Naive thymus-derived CD4-positive, alpha-beta T cell (primary cell): ENCODE data around the gene TECTA. TPM values are rescaled to one million over a fixed set of nuclear protein-coding genes. Genes with fewer than 3 reads are reported as not detected.
A peak's percentile ranks its signal among the peaks of the same experiment; 100 is the strongest.

Source experiments
- ATAC-seq: fragments of 150-1000 bp; cut with Tn5 transposase; 2 replicates; pipeline ENCODE4 v1.10.0; 2021; ENCODE audit warnings: mild to moderate bottlenecking, moderate library complexity
- CTCF ChIA-PET: fragments of 350-600 bp; sonication (Branson Sonifier 250); formaldehyde crosslinking; loops from one replicate; lab custom pipeline; 2021; ENCODE audit warnings: antibody characterized with exemption; lab: Charles Lee
- POLR2A ChIA-PET: fragments of 350-600 bp; sonication (Branson Sonifier 250); formaldehyde crosslinking; loops from one replicate; lab custom pipeline; 2021; ENCODE audit warnings: antibody characterized with exemption, inconsistent platforms; lab: Charles Lee
- DNase-seq, 9 donors: peaks; one replicate each; pipeline versions ENCODE4 v3.0.0 to v3.0.0-alpha.2; 2020 to 2022; ENCODE audit warnings: mixed read lengths in 1 of 9
- H3K27ac ChIP-seq: one replicate; pipeline ENCODE4 v1.7.0; 2013; ENCODE audit warnings: mild to moderate bottlenecking, low read depth, low read length, moderate library complexity
- H3K27me3 ChIP-seq, 2 donors: one replicate each; pipeline ENCODE4 v1.7.0; 2013; ENCODE audit warnings: low read length in 2 of 2, mild to moderate bottlenecking in 2 of 2, moderate library complexity in 2 of 2; ENCODE audit not compliant: control insufficient read depth in 2 of 2, insufficient read depth in 2 of 2
- H3K36me3 ChIP-seq, 3 experiments: 1 replicate in 2 of 3; 2 replicates in 1 of 3; pipeline ENCODE4 v1.7.0; 2013; ENCODE audit warnings: low read length in 3 of 3, mild to moderate bottlenecking in 3 of 3, moderate library complexity in 1 of 3; ENCODE audit not compliant: insufficient read depth in 3 of 3, control insufficient read depth in 2 of 3
- H3K4me1 ChIP-seq, 2 donors: one replicate each; pipeline ENCODE4 v1.7.0; 2013; ENCODE audit warnings: low read length in 2 of 2, mild to moderate bottlenecking in 2 of 2, moderate library complexity in 1 of 2; ENCODE audit not compliant: control insufficient read depth in 2 of 2, insufficient read depth in 2 of 2
- H3K4me3 ChIP-seq: 2 replicates; pipeline ENCODE4 v1.7.0; 2013; ENCODE audit warnings: mild to moderate bottlenecking, low read length
- H3K9me3 ChIP-seq, 3 experiments: 1 replicate in 2 of 3; 2 replicates in 1 of 3; pipeline ENCODE4 v1.7.0; 2013; ENCODE audit warnings: low read length in 3 of 3; ENCODE audit not compliant: control insufficient read depth in 2 of 3
- H3K27ac Mint-ChIP-seq, 9 donors: one replicate each; pipeline ENCODE4 v1.8.0; 2020 to 2022; ENCODE audit warnings: mixed read lengths in 9 of 9, mild to moderate bottlenecking in 8 of 9, moderate library complexity in 5 of 9, inconsistent platforms in 2 of 9
- H3K27me3 Mint-ChIP-seq, 5 donors: one replicate each; pipeline ENCODE4 v1.8.0; 2021 to 2022; ENCODE audit warnings: mixed read lengths in 5 of 5, mild to moderate bottlenecking in 1 of 5
- H3K36me3 Mint-ChIP-seq, 5 donors: one replicate each; pipeline ENCODE4 v1.8.0; 2020 to 2022; ENCODE audit warnings: mixed read lengths in 5 of 5, mild to moderate bottlenecking in 3 of 5, inconsistent platforms in 1 of 5
- H3K4me1 Mint-ChIP-seq, 7 donors: one replicate each; pipeline ENCODE4 v1.8.0; 2020 to 2022; ENCODE audit warnings: mixed read lengths in 7 of 7, mild to moderate bottlenecking in 3 of 7, inconsistent platforms in 1 of 7
- H3K4me3 Mint-ChIP-seq, 10 donors: one replicate each; pipeline ENCODE4 v1.8.0; 2020 to 2022; ENCODE audit warnings: mild to moderate bottlenecking in 10 of 10, mixed read lengths in 10 of 10, moderate library complexity in 6 of 10, inconsistent platforms in 2 of 10
- H3K9me3 Mint-ChIP-seq, 11 donors: one replicate each; pipeline ENCODE4 v1.8.0; 2020 to 2022; ENCODE audit warnings: mixed read lengths in 11 of 11, mild to moderate bottlenecking in 4 of 11, inconsistent platforms in 1 of 11, moderate library complexity in 1 of 11
- intact Hi-C, 2 donors: fragments of 100-400 bp; cut with micrococcal nuclease; formaldehyde crosslinking; loops; one replicate each; pipeline ENCODE4 v1.15.1; 2023
- polyA plus RNA-seq, 2 donors: library from polyadenylated mRNA; unstranded; fragments of 300-500 nt; fragmentation: Illumina TruSeq; gene quantifications; one replicate each; pipeline ENCODE4 v1.2.3, GENCODE V29; 2021
- total RNA-seq, 6 experiments: library from RNA in 5 of 6; stranded (reverse) in 5 of 6; gene quantifications; 1 replicate in 5 of 6; 2 replicates in 1 of 6; pipeline ENCODE4 v1.2.3 and lab custom pipeline; 2021 to 2026

TECTA gene
- total RNA-seq (under 1 TPM; 0.29 to 0.75 (median 0.65) TPM), polyA plus RNA-seq (under 1 TPM; 0.38 to 0.47 TPM), total RNA-seq (lab: John Stamatoyannopoulos, UW) (0.40 reads per million)

DNA sequence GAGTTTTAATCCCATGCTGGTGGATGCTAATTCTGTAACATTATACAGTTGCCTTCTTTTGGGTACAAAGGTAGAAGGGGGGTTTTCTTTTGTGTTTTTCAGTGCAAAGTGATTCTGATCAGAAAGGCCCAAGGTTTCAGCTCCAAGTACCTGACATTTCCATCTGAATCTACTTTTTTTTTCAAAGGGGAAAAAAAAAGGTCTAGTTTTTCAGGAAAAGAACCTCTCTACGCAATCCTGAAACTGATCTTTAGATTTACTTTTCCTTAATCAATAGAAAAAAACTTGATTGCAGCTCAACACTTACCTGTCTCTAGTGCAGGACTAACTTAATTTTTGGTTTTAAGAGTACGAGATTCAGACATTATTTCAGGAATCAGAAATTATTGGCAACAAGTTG, at the start of gene TECTA:
Gene TECTA, plus strand, starts transcription at position 301 of the 400 bp plus-strand sequence. CDS start 1,423 bp downstream, outside the sequence.
- CTCF ChIA-PET: no interaction called here
- no peaks in the 10 kb centered on the region for H3K27me3 ChIP-seq
- no peaks in the 10 kb centered on the region for H3K4me1 Mint-ChIP-seq
- ATAC-seq: no peak
- no peak within 1 kb of the TSS for H3K27ac ChIP-seq
- H3K4me1 ChIP-seq: no peaks in the 10 kb centered on the region
- H3K4me3 Mint-ChIP-seq: no peak within 1 kb of the TSS
- no peak for DNase-seq
- POLR2A ChIA-PET: no interaction called here
- H3K27me3 Mint-ChIP-seq: peaks cover 0 to 15% (median 0%) of the 10 kb centered on the region in 5 donors
- no peaks in the 10 kb centered on the region for H3K36me3 Mint-ChIP-seq
- H3K36me3 ChIP-seq: no peaks in the 10 kb centered on the region
- H3K4me3 ChIP-seq: no peak within 1 kb of the TSS
- no peaks in the 10 kb centered on the region for H3K9me3 ChIP-seq
- H3K27ac Mint-ChIP-seq: no peak within 1 kb of the TSS
- intact Hi-C loops: no loop called here
- H3K9me3 Mint-ChIP-seq: peaks cover 0 to 3% (median 0%) of the 10 kb centered on the region in 11 donors

DNA sequence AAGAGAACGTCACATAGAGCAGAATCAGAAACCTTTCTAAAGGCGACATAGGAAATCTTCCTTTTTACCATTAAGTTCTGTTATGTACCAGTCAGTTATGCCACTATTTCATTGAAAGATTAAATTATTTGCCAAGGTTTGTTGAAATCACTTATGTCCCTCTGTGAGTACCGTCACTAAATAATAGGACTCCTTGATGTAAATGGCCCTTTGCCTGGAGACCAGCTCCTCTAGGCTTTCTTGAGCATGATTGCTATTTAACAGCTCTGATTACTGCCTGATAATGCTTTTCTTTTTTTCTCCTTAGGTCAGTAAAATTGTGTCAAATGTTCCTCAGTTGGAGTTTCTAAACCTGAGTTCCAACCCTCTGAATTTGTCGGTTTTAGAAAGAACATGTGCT, 47.8 kb upstream of the TECTA start:
- ChIA-PET CTCF (no interaction called here), POLR2A (no interaction called here)
- no peak for DNase-seq
- H3K27ac ChIP-seq: no peak overlapping the region
- no peaks in the 10 kb centered on the region for H3K27me3 ChIP-seq
- Mint-ChIP-seq H3K27ac (no peak overlapping the region), H3K27me3 (no peaks in the 10 kb centered on the region), H3K9me3 (no peaks in the 10 kb centered on the region), H3K4me3 (no peak overlapping the region), H3K4me1 (no peaks in the 10 kb centered on the region), H3K36me3 (peaks cover 22 to 71% (median 42%) of the 10 kb centered on the region in 5 donors)
- no peak for ATAC-seq
- no peaks in the 10 kb centered on the region for H3K9me3 ChIP-seq
- H3K4me1 ChIP-seq: no peaks in the 10 kb centered on the region
- peaks cover 0 to 51% (median 10%) of the 10 kb centered on the region in 3 experiments for H3K36me3 ChIP-seq
- no peak overlapping the region for H3K4me3 ChIP-seq
- intact Hi-C loops: no loop called here

DNA sequence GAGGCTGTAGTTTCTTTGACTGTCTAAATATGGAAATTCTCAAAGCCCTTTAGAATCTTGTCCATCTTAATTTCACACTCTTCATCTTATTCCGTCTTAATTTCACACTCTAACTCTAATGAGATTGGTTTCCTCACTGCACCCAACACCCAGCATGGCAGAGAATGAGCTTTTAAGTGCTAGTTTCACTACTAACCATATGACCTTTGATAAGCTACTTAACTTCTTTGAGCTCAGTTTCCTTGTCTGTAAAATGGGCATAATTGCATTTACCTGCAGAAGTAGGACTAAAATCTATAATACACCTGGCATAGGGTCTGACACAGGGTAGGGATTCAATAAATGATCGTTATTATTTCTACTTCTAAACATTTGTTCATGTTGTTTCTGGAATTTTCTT, 46.8 kb upstream of the TECTA start:
- Histone ChIP-seq H3K27me3 (no peaks in the 10 kb centered on the region), H3K36me3 (peaks cover 0 to 48% (median 10%) of the 10 kb centered on the region in 3 experiments), H3K9me3 (no peaks in the 10 kb centered on the region), H3K4me3 (no peak overlapping the region), H3K27ac (no peak overlapping the region), H3K4me1 (no peaks in the 10 kb centered on the region)
- peaks cover 20 to 70% (median 36%) of the 10 kb centered on the region in 5 donors for H3K36me3 Mint-ChIP-seq
- H3K4me1 Mint-ChIP-seq: peaks cover 0 to 4% (median 0%) of the 10 kb centered on the region in 7 donors
- CTCF ChIA-PET: no interaction called here
- POLR2A ChIA-PET: no interaction called here
- no peaks in the 10 kb centered on the region for H3K27me3 Mint-ChIP-seq
- no peaks in the 10 kb centered on the region for H3K9me3 Mint-ChIP-seq
- DNase-seq (no peak), ATAC-seq (no peak)
- no peak overlapping the region for H3K4me3 Mint-ChIP-seq
- peak overlapping the region in 1 of 9 donors; percentile 1 for H3K27ac Mint-ChIP-seq
- intact Hi-C loops: no loop called here

- Histone ChIP-seq H3K4me1 (no peaks in the 10 kb centered on the region), H3K27ac (no peak overlapping the region), H3K36me3 (peaks cover 0 to 43% (median 10%) of the 10 kb centered on the region in 3 experiments), H3K9me3 (no peaks in the 10 kb centered on the region), H3K4me3 (no peak overlapping the region), H3K27me3 (no peaks in the 10 kb centered on the region)
- H3K36me3 Mint-ChIP-seq: peaks cover 21 to 67% (median 39%) of the 10 kb centered on the region in 5 donors
- ChIA-PET POLR2A (no interaction called here), CTCF (no interaction called here)
- intact Hi-C loops: no loop called here
- no peak overlapping the region for H3K4me3 Mint-ChIP-seq
- H3K27ac Mint-ChIP-seq: no peak overlapping the region
- no peak for ATAC-seq
- H3K9me3 Mint-ChIP-seq: no peaks in the 10 kb centered on the region
- peaks cover 0 to 6% (median 0%) of the 10 kb centered on the region in 7 donors for H3K4me1 Mint-ChIP-seq
- no peak for DNase-seq
- no peaks in the 10 kb centered on the region for H3K27me3 Mint-ChIP-seq
Measured at GRCh38 chr11:121055076-121055475, 46.0 kb upstream of the TECTA start.

DNA sequence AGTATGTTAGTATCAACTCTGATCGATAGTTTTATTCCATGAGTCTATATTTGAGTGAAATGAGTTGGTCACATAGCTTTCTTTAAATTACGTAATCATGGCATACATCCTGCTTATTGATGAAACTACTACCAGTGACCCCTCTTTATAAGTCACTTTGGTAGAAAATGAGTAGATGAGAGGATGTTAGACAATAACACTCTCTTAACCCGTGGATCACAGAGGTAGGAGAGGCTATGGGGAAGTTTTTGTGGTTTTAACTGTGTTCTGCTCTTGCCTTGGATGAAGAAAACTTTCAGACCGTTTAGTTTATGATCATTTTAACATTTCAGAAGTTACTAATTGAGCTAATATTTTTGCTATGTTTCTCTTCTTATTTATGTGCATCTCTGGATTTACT, 43.1 kb upstream of the TECTA start:
- Mint-ChIP-seq H3K4me1 (peaks cover 0 to 8% (median 0%) of the 10 kb centered on the region in 7 donors), H3K9me3 (no peaks in the 10 kb centered on the region), H3K27ac (no peak overlapping the region), H3K36me3 (peaks cover 19 to 72% (median 42%) of the 10 kb centered on the region in 5 donors), H3K4me3 (no peak overlapping the region), H3K27me3 (no peaks in the 10 kb centered on the region)
- POLR2A ChIA-PET: no interaction called here
- ATAC-seq (no peak), DNase-seq (no peak)
- no peak overlapping the region for H3K4me3 ChIP-seq
- intact Hi-C loops: no loop called here
- H3K9me3 ChIP-seq: no peaks in the 10 kb centered on the region
- H3K27ac ChIP-seq: no peak overlapping the region
- peaks cover 0 to 49% (median 9%) of the 10 kb centered on the region in 3 experiments for H3K36me3 ChIP-seq
- CTCF ChIA-PET: no interaction called here
- H3K27me3 ChIP-seq: no peaks in the 10 kb centered on the region
- H3K4me1 ChIP-seq: no peaks in the 10 kb centered on the region

DNA sequence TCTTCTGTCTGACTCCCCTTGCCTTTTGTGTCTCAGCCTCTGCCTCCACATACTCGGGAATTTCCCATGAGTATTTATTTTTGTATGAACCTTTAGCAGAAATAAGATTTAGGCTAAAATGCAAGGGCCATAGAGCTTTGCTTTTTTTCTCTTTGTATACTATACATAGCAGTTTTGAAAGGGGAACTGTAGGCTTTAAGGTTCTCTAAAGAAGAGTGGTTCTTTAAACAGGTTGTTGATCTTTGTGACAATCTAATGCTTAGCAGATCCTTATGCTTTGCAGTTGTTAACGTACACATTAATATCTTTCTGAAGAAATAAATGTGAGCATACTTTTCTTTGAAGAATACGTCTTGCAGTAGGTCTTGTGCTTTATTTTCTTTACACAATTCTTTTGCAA, 42.1 kb upstream of the TECTA start:
- Histone ChIP-seq H3K27me3 (no peaks in the 10 kb centered on the region), H3K4me1 (no peaks in the 10 kb centered on the region), H3K9me3 (no peaks in the 10 kb centered on the region), H3K4me3 (no peak overlapping the region), H3K36me3 (peaks cover 0 to 41% (median 0%) of the 10 kb centered on the region in 3 experiments), H3K27ac (no peak overlapping the region)
- H3K27ac Mint-ChIP-seq: no peak overlapping the region
- no peak overlapping the region for H3K4me3 Mint-ChIP-seq
- H3K4me1 Mint-ChIP-seq: peaks cover 0 to 8% (median 0%) of the 10 kb centered on the region in 7 donors
- intact Hi-C loops: no loop called here
- ATAC-seq (no peak), DNase-seq (no peak)
- ChIA-PET CTCF (no interaction called here), POLR2A (no interaction called here)
- H3K27me3 Mint-ChIP-seq: no peaks in the 10 kb centered on the region
- peaks cover 13 to 73% (median 35%) of the 10 kb centered on the region in 5 donors for H3K36me3 Mint-ChIP-seq
- H3K9me3 Mint-ChIP-seq: no peaks in the 10 kb centered on the region

GRCh38 chr11:121059605-121060004, 41.4 kb upstream of the TECTA start:
- no peaks in the 10 kb centered on the region for H3K27me3 ChIP-seq
- H3K4me1 Mint-ChIP-seq: peaks cover 0 to 8% (median 0%) of the 10 kb centered on the region in 7 donors
- no peaks in the 10 kb centered on the region for H3K9me3 ChIP-seq
- H3K4me3 ChIP-seq: no peak overlapping the region
- no peaks in the 10 kb centered on the region for H3K27me3 Mint-ChIP-seq
- no peak overlapping the region for H3K4me3 Mint-ChIP-seq
- H3K4me1 ChIP-seq: no peaks in the 10 kb centered on the region
- no peak overlapping the region for H3K27ac Mint-ChIP-seq
- POLR2A ChIA-PET: no interaction called here
- ATAC-seq (peak; percentile 40), DNase-seq (no peak)
- peaks cover 9 to 67% (median 29%) of the 10 kb centered on the region in 5 donors for H3K36me3 Mint-ChIP-seq
- intact Hi-C loops: no loop called here
- CTCF ChIA-PET: no interaction called here
- H3K9me3 Mint-ChIP-seq: no peaks in the 10 kb centered on the region
- peaks cover 0 to 36% (median 0%) of the 10 kb centered on the region in 3 experiments for H3K36me3 ChIP-seq
- H3K27ac ChIP-seq: no peak overlapping the region
